HG03460 (cell line): ENCODE measurements around the gene PAK6.
A peak's percentile ranks its signal among the peaks of the same experiment; 100 is the strongest.

ENCODE experiments used
- ATAC-seq: cut with Tn5 transposase; IDR thresholded peaks from one replicate; pipeline ENCODE4 v1.9.1; 2021; ENCODE audit not compliant: unreplicated experiment

PAK6 gene

GRCh38 chr15:40307421-40308211, 68.8 kb downstream of the PAK6 start, which contains the start of gene PLCB2:
TSS of gene PLCB2 (minus strand) at chr15:40307935. CDS start at chr15:40307672, 263 bp downstream.
- ATAC-seq = peak; percentile 66

GRCh38 chr15:40309344-40309862, 70.5 kb downstream of the PAK6 start:
- ATAC-seq = no peak

GRCh38 chr15:40310001-40310959, 71.4 kb downstream of the PAK6 start:
- ATAC-seq = no peak

GRCh38 chr15:40310993-40311392, 72.1 kb downstream of the PAK6 start:
- no peak for ATAC-seq

DNA sequence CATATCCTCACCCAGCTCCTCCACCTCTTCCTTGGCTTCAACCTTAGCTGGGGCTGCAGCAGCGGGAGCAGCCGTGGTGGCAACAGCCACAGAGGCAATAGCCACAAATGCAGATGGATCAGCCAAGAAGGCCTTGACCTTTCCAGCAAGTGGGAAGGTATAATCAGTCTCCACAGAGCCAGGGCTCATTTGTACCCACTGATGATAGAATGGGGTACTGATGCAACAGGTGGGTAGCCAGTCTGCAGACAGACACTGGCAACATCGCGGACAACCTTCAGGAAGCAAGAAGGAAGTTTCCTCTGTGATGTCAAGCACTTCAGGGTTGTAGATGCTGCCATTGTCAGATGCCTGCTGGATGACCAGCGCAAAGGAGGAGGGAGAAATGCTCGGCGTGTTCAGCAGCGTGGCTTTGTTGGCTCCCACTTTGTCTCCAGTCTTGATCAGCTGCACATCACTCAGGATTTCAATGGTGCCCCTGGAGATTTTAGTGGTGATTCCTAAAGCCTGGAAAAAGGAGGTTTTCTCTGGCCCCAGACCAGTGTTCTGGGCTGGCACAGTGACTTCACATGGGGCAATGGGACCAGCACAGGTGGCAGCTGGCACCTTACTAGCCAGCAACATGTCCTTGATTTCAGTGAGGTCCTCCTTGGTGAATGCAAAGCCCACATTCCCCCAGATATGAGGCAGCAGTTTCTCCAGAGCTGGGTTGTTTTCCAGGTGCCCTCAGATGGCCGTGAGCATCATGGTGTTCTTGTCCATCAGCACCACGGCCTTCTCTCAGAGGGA, 73.7 kb downstream of the PAK6 start:
- no peak for ATAC-seq

GRCh38 chr15:40313531-40314398, 74.9 kb downstream of the PAK6 start:
- ATAC-seq = no peak

GRCh38 chr15:40314723-40315276, 75.9 kb downstream of the PAK6 start:
- no peak for ATAC-seq

DNA sequence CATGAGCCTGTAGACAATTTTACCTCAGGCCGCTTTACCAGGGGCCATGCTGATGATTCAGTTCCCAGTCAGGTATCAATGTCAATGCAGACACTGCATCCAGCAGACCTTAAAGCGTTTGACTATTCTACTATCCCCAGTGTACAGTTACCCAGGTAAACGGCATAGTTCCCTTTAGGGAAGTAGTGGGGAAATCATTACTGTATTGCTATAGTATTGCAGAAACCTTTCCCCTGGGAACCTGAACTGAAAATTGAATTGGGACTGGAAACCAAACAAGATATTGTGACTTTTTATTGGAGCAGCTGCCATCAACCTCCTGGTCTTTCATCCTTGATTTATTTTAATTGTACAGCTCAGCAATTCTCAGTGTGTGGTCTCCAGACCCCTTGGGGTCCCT, 78.1 kb downstream of the PAK6 start:
- ATAC-seq = no peak

DNA sequence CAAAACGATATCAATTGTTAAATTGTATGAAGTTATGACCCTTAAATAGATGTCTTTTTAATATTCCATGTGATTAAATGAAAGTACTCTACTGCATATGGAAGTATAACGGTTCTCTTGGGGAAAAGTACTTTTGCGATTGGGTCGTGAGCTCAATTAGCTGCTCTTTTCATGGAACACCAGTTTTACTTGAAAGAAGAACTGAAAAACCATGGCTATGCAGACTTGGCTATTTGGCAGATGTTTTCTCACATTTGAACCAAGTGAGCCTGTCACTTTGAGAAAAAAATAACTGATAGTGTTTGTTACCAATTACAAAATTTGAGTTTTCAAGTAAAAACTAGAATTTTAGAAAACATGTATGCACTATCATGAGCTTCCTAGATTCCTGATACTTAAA, 78.7 kb downstream of the PAK6 start:
- ATAC-seq = no peak

DNA sequence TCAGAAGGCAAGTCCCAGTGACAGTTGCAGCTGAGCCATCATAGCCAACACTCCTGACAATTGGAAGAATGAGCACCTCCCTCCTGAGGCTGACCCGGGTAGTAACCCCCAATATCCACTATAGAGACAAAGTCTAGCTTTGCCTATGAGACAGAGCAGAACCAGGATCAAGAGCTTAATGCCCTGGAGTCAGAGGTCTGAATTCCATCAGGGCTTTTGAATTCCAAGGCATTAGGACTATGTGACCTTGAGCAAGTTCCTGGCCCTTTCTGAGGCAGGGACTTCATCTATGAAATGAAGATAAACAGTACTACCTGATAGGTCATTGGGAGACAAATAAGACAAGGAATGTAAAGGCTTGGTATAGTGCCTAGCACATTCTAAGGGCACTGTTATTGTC, 81.5 kb downstream of the PAK6 start:
- no peak for ATAC-seq

GRCh38 chr15:40320931-40321371, 82.1 kb downstream of the PAK6 start:
- ATAC-seq = no peak

DNA sequence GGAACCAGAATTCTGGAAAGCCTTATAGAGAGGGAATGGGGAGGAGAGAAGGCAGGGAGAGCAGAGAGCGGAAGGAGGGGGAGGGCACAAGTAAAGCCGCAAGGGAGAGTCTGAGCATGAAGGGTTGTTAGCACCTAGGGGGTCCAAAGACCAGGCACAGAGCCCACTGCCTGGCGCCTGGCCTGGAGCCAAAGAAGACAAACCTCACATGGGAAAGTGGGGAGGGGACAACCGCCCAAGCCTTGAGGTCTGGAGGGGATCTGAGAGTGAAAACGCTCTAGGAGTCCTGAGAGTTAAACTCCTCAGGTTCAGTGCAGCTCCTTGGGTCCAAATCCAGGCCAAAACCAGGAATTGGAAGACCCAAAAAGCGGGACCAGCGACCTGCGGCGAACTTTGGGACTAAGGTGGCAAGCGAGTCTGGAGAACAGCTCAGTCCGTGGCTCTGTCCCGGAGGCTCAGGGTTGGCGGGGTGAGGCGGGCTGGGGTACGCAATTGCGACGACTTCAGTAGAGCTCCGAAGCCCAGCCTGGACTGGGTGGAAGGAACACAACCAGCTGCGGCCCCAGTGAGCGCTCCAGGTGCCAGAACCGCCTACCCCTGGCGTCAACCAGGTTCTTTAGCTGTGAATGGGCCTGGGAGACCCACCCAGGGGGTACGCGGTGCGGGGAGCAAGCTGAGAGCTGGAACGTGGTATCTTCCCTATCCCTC, 83.8 kb downstream of the PAK6 start:
- no peak for ATAC-seq

GRCh38 chr15:40323239-40323952, 84.5 kb downstream of the PAK6 start, which contains the start of gene INAFM2:
TSS of gene INAFM2 (plus strand) at chr15:40323692. CDS start at chr15:40324056, 364 bp downstream.
- peak; percentile 82 for ATAC-seq

GRCh38 chr15:40323953-40324937, 85.4 kb downstream of the PAK6 start:
- ATAC-seq = no peak

DNA sequence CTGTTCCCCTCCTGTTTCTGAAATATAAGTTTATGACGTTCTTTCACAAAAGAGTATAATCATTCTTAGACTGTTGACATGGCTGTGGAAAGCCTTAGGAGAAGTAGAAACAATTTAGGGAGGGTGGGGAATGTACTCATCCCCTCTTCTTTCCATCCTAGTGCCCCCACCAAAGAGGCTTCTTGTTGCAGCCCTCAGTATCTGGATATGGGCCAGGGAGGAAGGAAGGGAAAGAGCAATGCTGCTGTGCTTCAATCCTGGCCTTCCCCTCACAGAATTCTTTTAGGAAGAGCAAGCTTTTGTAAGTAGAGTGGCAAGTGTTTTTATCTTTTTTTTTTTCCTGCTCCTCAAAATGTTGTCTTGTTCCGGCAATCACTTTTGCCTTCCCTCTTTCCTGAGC, 86.3 kb downstream of the PAK6 start:
- no peak for ATAC-seq

DNA sequence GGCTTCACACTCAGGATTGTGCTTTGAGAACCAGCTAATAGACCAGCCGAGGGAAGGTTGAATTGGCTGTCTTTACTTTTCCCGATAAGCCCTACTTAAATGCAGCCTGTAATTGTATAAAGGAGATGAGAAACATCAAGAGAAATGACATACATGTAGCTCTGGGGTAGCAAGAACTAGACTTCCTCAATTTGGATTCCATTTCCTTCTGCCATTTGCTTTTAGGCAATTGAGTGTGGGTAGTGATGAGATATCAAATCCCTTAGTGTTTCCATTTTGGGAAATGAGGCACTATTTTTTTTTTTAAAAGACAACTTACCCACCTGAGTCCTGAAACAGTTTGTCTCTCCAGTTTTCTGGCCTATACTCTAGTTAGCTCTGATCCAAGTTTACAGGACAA, 86.8 kb downstream of the PAK6 start:
- ATAC-seq = no peak
